NT2/D1 (cell line): ENCODE data around the gene BABAM2.

ENCODE experiments used
- YY1 ChIP-seq: IDR thresholded peaks from 2 replicates; pipeline ENCODE4 v1.6.1; 2011; ENCODE audit not compliant: insufficient read length, insufficient read depth
- ZNF274 ChIP-seq: IDR thresholded peaks from 2 replicates; pipeline ENCODE4 v1.6.1; 2011; ENCODE audit warnings: mild to moderate bottlenecking, low read depth, low read length

DNA sequence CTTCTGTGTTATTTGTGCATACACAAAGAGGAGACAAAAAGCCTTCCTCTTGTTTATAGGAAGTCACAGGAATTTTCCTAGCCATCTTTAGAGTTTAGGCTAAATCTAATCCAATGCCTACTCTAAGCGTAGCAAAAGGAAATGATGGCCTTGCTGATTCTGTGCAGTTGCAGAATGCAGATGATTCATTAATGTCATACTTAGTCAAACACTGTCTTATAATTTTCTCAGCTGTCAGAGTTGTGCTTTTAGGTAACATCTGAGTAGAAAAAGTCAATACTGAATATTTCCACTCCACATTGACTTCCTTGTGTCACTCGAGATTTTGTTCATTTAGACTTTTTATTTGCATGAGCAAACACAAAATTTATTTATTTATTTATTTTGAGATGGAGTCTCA lies 344.3 kb downstream of the BABAM2 start:
- no peak for TF ChIP-seq YY1
- no peak for TF ChIP-seq ZNF274
